Glutamatergic neuron (in vitro differentiated cells): ENCODE data around the gene ADCYAP1. TPM values are rescaled to one million over a fixed set of nuclear protein-coding genes. Genes with fewer than 3 reads are reported as not detected.

Experiments used
- DNase-seq: peaks from one replicate; pipeline ENCODE4 v3.0.0; 2022
- H3K27ac Mint-ChIP-seq: one replicate; pipeline ENCODE4 v1.8.0; 2020; ENCODE audit warnings: mild to moderate bottlenecking, mixed read lengths, inconsistent platforms; ENCODE audit not compliant: unreplicated experiment
- H3K27me3 Mint-ChIP-seq: one replicate; pipeline ENCODE4 v1.8.0; 2020; ENCODE audit warnings: mild to moderate bottlenecking, moderate library complexity, mixed read lengths, inconsistent platforms; ENCODE audit not compliant: unreplicated experiment
- H3K36me3 Mint-ChIP-seq: one replicate; pipeline ENCODE4 v1.8.0; 2020; ENCODE audit warnings: mild to moderate bottlenecking, mixed read lengths, inconsistent platforms; ENCODE audit not compliant: unreplicated experiment
- H3K4me1 Mint-ChIP-seq: one replicate; pipeline ENCODE4 v1.8.0; 2020; ENCODE audit warnings: mild to moderate bottlenecking, low read depth, mixed read lengths, inconsistent platforms; ENCODE audit not compliant: unreplicated experiment
- H3K4me3 Mint-ChIP-seq: one replicate; pipeline ENCODE4 v1.8.0; 2020; ENCODE audit warnings: mild to moderate bottlenecking, mixed read lengths, inconsistent platforms; ENCODE audit not compliant: unreplicated experiment
- H3K9me3 Mint-ChIP-seq: one replicate; pipeline ENCODE4 v1.8.0; 2020; ENCODE audit warnings: mild to moderate bottlenecking, moderate library complexity, mixed read lengths, inconsistent platforms; ENCODE audit not compliant: unreplicated experiment
- CTCF ChIP-seq: fragments of 200-600 bp; sonication (generic); IDR thresholded peaks from one replicate; pipeline ENCODE4 v1.5.0; 2021; ENCODE audit not compliant: partially characterized antibody, unreplicated experiment
- total RNA-seq: library from RNA; stranded (reverse); fragmentation: NEBNext Ultra II Directional; extraction: Animal tissue kit (Norgen Biotek cat#: 25700); gene quantifications from one replicate; pipeline ENCODE4 v1.2.1, GENCODE V29; 2021; ENCODE audit not compliant: unreplicated experiment

ADCYAP1 gene
- total RNA-seq, 1 donor from 2014 or later: 16.9 TPM

- no peak for DNase-seq
- peaks cover 3% of the 10 kb centered on the region for H3K9me3 Mint-ChIP-seq
Observed at GRCh38 chr18:875912-876311, 28.8 kb upstream of the ADCYAP1 start.

DNA sequence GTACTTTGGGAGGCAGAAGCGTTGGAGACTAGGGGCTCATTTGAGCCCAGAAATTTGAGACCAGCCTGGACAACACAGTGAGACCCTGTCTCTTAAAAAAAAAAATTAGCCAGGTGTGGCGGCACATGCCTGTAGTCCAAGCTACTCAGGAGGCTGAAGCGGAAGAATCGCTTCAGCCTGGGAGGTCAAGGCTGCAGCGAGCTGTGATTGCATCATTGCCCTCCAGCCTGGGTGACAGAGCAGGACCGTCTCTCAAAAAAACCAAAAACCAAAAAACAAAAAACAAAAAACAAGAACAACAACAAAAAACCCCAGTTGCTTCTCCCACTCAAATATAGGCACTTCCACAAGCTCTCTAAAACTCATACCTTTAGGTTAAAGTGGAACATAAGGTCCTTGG lies 27.4 kb upstream of the ADCYAP1 start:
- H3K9me3 Mint-ChIP-seq: peaks cover 3% of the 10 kb centered on the region
- H3K27me3 Mint-ChIP-seq: no peaks in the 10 kb centered on the region
- H3K4me1 Mint-ChIP-seq: no peaks in the 10 kb centered on the region
- no peak overlapping the region for H3K4me3 Mint-ChIP-seq
- no peaks in the 10 kb centered on the region for H3K36me3 Mint-ChIP-seq
- no peak for TF ChIP-seq CTCF
- DNase-seq: no peak
- no peak overlapping the region for H3K27ac Mint-ChIP-seq

More at GRCh38 chr18:875912-876311, 28.8 kb upstream of the ADCYAP1 start:
- no peak for TF ChIP-seq CTCF
- no peaks in the 10 kb centered on the region for H3K4me1 Mint-ChIP-seq
- H3K27ac Mint-ChIP-seq: no peak overlapping the region
- no peak overlapping the region for H3K4me3 Mint-ChIP-seq
- no peaks in the 10 kb centered on the region for H3K36me3 Mint-ChIP-seq
- no peaks in the 10 kb centered on the region for H3K27me3 Mint-ChIP-seq

GRCh38 chr18:886076-886475 lies 18.6 kb upstream of the ADCYAP1 start:
- H3K4me1 Mint-ChIP-seq: no peaks in the 10 kb centered on the region
- no peaks in the 10 kb centered on the region for H3K9me3 Mint-ChIP-seq
- no peak overlapping the region for H3K4me3 Mint-ChIP-seq
- H3K36me3 Mint-ChIP-seq: no peaks in the 10 kb centered on the region
- TF ChIP-seq CTCF: no peak
- DNase-seq: no peak
- no peaks in the 10 kb centered on the region for H3K27me3 Mint-ChIP-seq
- H3K27ac Mint-ChIP-seq: no peak overlapping the region

DNA sequence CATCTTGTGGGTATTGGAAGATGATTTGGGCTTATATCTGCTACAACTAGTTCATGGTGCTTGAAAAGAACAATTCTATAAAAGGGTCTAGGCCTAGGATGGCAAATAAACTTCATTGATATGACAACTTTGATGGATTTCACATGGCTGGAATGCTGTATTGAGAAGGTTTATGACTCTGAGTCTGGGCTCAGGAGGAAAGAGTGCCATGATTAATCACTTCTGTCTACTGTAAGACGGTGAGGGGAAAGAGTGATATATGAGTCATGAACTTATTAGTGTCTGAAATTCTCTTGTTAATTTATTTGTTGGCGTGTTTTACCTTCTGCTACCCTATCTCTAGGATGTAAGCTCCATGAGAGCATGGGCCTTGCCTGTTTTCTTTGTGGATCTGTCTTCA lies 17.0 kb upstream of the ADCYAP1 start:
- no peaks in the 10 kb centered on the region for H3K4me1 Mint-ChIP-seq
- H3K27ac Mint-ChIP-seq: no peak overlapping the region
- H3K4me3 Mint-ChIP-seq: no peak overlapping the region
- H3K9me3 Mint-ChIP-seq: no peaks in the 10 kb centered on the region
- H3K36me3 Mint-ChIP-seq: no peaks in the 10 kb centered on the region
- TF ChIP-seq CTCF: no peak
- DNase-seq: no peak
- H3K27me3 Mint-ChIP-seq: no peaks in the 10 kb centered on the region

GRCh38 chr18:892316-892715 lies 12.4 kb upstream of the ADCYAP1 start:
- TF ChIP-seq CTCF: no peak
- DNase-seq: no peak
- no peaks in the 10 kb centered on the region for H3K36me3 Mint-ChIP-seq
- no peaks in the 10 kb centered on the region for H3K27me3 Mint-ChIP-seq
- H3K27ac Mint-ChIP-seq: no peak overlapping the region
- H3K9me3 Mint-ChIP-seq: peaks cover 2% of the 10 kb centered on the region
- no peak overlapping the region for H3K4me3 Mint-ChIP-seq
- H3K4me1 Mint-ChIP-seq: peaks cover 5% of the 10 kb centered on the region
